ENCODE results near the gene SSH3. TPM values are rescaled to one million over a fixed set of nuclear protein-coding genes. Genes with fewer than 3 reads are reported as not detected.

Gene SSH3
- total RNA-seq, 1 donor from 2014 or later = 5.1 TPM

DNA sequence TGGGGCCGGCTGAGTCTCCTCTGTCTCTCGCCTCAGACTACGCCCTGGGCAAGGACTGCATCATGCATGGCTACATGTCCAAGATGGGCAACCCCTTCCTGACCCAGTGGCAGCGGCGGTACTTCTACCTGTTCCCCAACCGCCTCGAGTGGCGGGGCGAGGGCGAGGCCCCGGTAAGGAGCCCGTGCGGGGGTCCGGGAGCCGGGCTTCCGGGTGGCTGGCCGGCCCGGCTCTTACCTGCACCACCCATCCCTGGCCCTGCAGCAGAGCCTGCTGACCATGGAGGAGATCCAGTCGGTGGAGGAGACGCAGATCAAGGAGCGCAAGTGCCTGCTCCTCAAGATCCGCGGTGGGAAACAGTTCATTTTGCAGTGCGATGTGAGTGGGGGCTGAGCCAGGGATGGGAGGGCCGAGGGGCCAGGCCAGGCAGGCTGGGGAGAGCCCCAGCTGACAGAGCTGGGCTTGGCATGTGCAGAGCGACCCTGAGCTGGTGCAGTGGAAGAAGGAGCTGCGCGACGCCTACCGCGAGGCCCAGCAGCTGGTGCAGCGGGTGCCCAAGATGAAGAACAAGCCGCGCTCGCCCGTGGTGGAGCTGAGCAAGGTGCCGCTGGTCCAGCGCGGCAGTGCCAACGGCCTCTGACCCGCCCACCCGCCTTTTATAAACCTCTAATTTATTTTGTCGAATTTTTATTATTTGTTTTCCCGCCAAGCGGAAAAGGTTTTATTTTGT is 18.4 kb upstream of the SSH3 start:
- ATAC-seq (ENCODE audit: low read depth) (no peak), DNase-seq (no peak)
- Mint-ChIP-seq H3K27ac (peak overlapping the region; percentile 30), H3K4me3 (no peak overlapping the region), H3K9me3 (no peaks in the 10 kb centered on the region), H3K36me3 (ENCODE audit: low read depth) (peaks cover 61% of the 10 kb centered on the region), H3K4me1 (peaks cover 41% of the 10 kb centered on the region), H3K27me3 (no peaks in the 10 kb centered on the region)
- POLR2A ChIA-PET = interaction anchor here (0.5 to 8.7 kb wide), 2 partner anchors 14 to 34 kb away, joined by 3 to 280 read pairs; partner anchors contain the start of gene GRK2
- CTCF ChIA-PET = no interaction called here
- no peak for TF ChIP-seq CTCF (IDR thresholded peaks at IDR 0.05)
- intact Hi-C loops (cut with micrococcal nuclease) = loop anchor here (5.0 kb wide), 1 partner anchor 67 kb away; the partner anchor contains the start of gene POLD4

DNA sequence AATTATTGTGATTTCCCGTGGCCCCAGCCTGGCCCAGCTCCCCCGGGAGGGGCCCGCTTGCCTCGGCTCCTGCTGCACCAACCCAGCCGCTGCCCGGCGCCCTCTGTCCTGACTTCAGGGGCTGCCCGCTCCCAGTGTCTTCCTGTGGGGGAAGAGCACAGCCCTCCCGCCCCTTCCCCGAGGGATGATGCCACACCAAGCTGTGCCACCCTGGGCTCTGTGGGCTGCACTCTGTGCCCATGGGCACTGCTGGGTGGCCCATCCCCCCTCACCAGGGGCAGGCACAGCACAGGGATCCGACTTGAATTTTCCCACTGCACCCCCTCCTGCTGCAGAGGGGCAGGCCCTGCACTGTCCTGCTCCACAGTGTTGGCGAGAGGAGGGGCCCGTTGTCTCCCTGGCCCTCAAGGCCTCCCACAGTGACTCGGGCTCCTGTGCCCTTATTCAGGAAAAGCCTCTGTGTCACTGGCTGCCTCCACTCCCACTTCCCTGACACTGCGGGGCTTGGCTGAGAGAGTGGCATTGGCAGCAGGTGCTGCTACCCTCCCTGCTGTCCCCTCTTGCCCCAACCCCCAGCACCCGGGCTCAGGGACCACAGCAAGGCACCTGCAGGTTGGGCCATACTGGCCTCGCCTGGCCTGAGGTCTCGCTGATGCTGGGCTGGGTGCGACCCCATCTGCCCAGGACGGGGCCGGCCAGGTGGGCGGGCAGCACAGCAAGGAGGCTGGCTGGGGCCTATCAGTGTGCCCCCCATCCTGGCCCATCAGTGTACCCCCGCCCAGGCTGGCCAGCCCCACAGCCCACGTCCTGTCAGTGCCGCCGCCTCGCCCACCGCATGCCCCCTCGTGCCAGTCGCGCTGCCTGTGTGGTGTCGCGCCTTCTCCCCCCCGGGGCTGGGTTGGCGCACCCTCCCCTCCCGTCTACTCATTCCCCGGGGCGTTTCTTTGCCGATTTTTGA is 17.5 kb upstream of the SSH3 start:
- DNase-seq = no peak
- H3K27ac Mint-ChIP-seq = peak overlapping the region; percentile 98
- intact Hi-C loops (cut with micrococcal nuclease) = loop anchor here (5.0 kb wide), 1 partner anchor 66 kb away; the partner anchor contains the start of gene POLD4

DNA sequence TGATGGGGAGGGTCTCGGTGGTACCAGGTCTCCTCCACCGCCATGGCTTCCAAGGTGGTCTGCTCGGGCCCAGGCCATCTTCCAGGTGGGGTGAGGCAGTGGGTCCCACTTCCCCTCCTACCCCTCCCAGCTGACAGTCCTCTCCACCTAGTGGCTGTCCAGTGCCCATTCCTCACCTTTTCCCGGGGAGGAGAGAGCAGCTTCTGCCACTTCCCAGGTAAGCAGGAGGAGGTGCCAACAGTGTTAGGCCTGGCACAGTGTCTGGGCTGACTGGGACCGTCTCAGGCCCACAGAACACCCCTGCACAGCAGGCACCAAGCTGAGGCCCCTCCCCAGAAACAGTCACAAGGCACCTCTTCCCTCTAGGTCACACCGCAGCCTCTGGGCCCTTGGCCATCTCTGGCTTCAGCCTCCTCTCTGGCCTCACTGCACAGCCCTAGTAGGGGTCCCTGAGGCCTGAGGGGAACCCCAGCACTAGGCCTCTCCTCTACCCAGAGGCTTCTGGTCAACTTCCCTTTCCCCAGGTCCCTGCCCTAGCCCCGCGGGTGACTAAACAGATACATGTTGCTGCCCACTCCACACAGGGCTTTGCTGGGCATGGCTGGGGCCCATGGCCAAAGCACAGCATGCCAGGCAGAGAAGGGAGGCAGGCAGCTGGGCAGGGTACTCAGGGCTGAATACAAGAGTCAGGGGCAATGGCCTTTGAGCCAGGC is 16.6 kb upstream of the SSH3 start:
- ATAC-seq (ENCODE audit: low read depth) (no peak), DNase-seq (no peak)
- intact Hi-C loops (cut with micrococcal nuclease) = loop anchor here (5.0 kb wide), 1 partner anchor 66 kb away; the partner anchor contains the start of gene POLD4
- Mint-ChIP-seq H3K36me3 (ENCODE audit: low read depth) (peaks cover 59% of the 10 kb centered on the region), H3K27ac (peak overlapping the region; percentile 98), H3K27me3 (no peaks in the 10 kb centered on the region), H3K4me1 (peaks cover 41% of the 10 kb centered on the region), H3K4me3 (peak overlapping the region; percentile 80), H3K9me3 (no peaks in the 10 kb centered on the region)
- no peak for TF ChIP-seq CTCF (IDR thresholded peaks at IDR 0.05)
- ChIA-PET POLR2A (interaction anchor here (0.5 to 8.7 kb wide), 8 partner anchors 9 to 1749 kb away, joined by 3 to 280 read pairs (median 25); partner anchors contain the start of genes GRK2, POLD4 and PPP1CA), CTCF (interaction anchor here (3.0 to 3.5 kb wide), 2 partner anchors 9 to 16 kb away, joined by 19 to 20 read pairs; no protein-coding TSS in a partner anchor)

More for the DNA sequence above, 17.5 kb upstream of the SSH3 start:
- Mint-ChIP-seq H3K9me3 (no peaks in the 10 kb centered on the region), H3K4me1 (peaks cover 41% of the 10 kb centered on the region), H3K27me3 (no peaks in the 10 kb centered on the region), H3K4me3 (no peak overlapping the region), H3K36me3 (ENCODE audit: low read depth) (peaks cover 57% of the 10 kb centered on the region)
- ChIA-PET CTCF (interaction anchor here (3.5 kb wide), 1 partner anchor 8 kb away, joined by 19 read pairs; no protein-coding TSS in a partner anchor), POLR2A (interaction anchor here (0.6 to 8.7 kb wide), 6 partner anchors 8 to 1750 kb away, joined by 3 to 280 read pairs (median 42); partner anchors contain the start of genes GRK2 and POLD4)
- no peak for ATAC-seq (ENCODE audit: low read depth)
- no peak for TF ChIP-seq CTCF (IDR thresholded peaks at IDR 0.05)

- Mint-ChIP-seq H3K27ac (peak overlapping the region; percentile 98), H3K4me1 (peaks cover 39% of the 10 kb centered on the region), H3K4me3 (peak overlapping the region; percentile 80), H3K27me3 (no peaks in the 10 kb centered on the region), H3K36me3 (ENCODE audit: low read depth) (peaks cover 61% of the 10 kb centered on the region), H3K9me3 (no peaks in the 10 kb centered on the region)
- intact Hi-C loops (cut with micrococcal nuclease) = loop anchor here (1.0 to 5.0 kb wide), 5 partner anchors 10 to 65 kb away; partner anchors contain the start of gene POLD4
- ChIA-PET POLR2A (interaction anchor here (0.6 to 8.7 kb wide), 20 partner anchors 10 to 327 kb away, joined by 3 to 280 read pairs (median 14); partner anchors contain the start of genes CLCF1, GRK2, KDM2A and POLD4), CTCF (interaction anchor here (0.7 to 3.5 kb wide), 9 partner anchors 10 to 94 kb away, joined by 3 to 20 read pairs (median 7); no protein-coding TSS in a partner anchor)
- DNase-seq (no peak), ATAC-seq (ENCODE audit: low read depth) (no peak)
- no peak for TF ChIP-seq CTCF (IDR thresholded peaks at IDR 0.05)
Measured at GRCh38 chr11:67287355-67288197, 15.8 kb upstream of the SSH3 start.

Data from activated B cell treated with CpG ODN at 0.5 μM for 24 hours (primary cell).